Activated CD8-positive, alpha-beta memory T cell treated with anti-CD3 and anti-CD28 coated beads, Interleukin-2, amount 50 U/mL, for 24 hours (primary cell): ENCODE data around the gene DCUN1D3.

Source experiments
- DNase-seq: peaks from one replicate; pipeline ENCODE4 v3.0.0-alpha.2; 2020; ENCODE audit errors: extremely low read depth

DCUN1D3 gene

DNA sequence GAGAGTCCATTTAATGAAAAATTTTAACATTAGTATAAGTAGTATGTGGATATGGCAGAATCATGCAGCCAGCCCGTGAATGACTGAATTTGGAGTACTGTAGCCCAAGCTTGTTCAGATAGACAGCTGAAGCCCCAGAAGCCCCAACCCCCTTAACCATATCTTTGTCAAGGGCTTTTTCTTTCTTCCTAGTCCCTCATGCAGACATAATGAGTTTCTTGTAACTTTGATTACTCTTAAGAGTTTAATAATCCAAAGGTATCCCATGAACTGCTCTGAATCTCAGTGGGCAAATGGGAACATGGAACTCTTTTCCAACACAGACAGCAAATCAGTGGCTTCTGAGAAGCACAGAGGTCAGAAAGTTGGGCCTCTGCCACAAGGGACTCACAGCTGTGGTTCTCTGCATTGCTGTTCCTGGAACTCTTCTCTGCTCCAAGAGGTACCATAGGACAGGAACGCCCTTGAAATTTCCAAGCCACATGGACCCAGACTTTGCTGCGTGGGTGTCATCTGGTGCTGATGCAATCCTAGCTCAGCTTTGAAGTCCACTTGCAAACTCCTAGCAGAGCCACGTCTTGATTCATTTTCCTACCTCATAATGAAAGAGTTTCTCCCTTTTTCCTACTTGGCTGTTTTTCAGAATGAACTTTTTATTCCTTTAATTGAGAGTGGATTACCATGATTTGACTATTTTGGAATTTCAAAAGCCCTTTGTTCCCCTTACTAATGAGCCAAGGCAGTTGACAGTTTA is 18.5 kb upstream of the DCUN1D3 start:
- DNase-seq: no peak

GRCh38 chr16:20916942-20917341 is 16.8 kb upstream of the DCUN1D3 start:
- DNase-seq: no peak

DNA sequence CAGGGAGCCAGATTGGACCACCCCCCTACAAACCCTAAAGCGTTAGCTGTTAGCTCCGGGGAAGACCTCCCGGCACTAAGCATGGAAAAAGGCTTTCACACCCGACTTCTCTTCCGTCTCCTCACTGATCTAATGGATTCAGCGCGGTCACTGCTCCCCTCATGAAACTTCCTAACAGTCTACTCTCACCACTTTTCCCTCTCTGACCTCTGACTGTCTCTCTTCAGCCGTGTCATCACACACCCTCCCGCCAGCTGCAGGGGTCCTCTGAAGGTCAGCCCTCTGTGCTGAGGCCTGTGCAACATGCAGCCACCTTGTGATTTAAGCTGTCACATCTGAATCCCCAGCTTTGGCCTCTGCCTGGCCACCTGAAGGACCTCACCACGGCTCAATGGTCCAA is 16.1 kb upstream of the DCUN1D3 start:
- no peak for DNase-seq

DNA sequence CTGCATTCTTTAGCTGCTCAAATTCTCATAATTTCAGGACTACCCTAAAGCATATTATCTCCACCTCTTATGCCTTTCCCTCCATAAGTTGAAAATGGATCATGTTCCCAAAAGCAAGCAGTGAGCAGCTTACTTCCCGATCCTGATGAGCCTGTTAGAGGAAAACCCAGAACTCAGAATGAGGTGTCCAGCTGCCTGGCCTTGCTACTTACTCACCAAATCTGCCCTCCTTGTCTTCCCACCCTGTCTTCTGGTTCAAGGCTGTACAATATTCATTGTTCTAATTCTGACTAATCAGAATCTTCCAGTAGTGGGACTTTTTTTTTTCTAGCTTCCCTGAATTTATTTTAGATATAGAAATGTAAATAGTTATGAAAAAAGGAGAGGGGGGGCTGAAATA is 11.2 kb upstream of the DCUN1D3 start:
- DNase-seq: no peak

DNA sequence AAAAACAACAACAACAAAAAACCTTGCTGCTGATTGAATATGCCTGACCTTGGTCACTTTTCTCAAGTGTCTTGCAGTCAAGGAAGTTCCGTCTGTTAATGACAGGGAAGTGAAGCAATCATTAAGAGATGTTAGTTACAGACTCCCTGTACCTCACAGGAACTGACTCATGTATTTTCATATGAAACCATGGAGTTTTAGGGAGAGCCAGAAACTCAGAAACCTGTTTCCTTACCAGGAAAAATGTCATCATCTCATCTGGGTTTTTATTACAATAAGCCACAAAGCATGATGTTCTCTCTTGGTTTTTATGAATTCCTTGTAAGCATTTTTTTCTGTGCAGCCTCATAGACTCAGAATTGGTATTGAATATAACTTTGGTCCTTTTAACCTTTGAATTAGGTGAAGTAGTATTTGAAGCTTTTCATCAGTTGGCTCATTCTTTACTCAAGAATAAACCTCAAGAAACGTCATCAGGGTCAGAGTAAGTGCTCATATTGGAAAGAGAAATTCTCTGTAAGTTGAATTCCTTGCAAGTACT is 10.7 kb upstream of the DCUN1D3 start:
- DNase-seq: no peak

DNA sequence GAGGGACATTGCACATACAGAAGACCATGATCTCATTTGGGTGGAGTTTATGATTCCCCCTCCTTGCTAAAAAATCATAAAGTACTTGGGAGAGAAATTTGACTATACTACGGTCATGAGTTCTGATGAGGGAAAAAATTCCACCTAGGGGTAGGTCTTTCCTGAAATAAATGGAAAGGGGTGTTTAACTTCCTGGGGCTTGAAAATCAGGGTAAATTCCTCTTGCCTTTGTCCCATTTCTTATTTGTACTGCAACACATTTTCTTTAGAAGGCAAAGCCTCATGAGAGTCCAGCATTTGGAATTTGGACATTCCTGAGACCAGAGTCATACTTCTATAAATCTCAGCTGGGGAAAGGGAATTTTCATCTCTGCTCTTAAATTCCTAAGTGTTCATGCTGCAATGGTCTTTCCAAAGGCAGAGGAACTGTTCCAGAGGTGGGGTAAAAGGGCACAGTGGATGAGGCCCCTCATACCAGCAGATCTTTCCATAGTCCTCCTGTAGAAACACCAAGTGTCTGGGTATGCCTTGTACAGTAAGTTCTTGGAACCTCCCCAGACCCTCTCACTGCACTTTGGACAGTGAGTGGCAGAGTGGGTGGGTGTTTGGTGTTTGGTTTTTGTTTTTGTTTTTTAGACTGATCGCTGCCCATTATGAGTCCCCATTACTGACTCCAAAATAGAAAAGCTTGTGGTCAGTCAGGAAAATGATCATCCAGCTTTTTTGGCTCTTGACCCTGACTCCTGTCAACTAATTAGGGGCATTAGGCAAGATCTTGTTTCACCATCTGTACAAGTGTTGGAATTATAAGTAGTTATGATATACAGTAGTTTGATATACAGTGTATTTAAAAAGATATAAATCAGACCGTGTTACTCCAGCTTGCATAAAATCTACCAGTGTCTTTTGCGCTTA is 6.4 kb upstream of the DCUN1D3 start:
- no peak for DNase-seq

DNA sequence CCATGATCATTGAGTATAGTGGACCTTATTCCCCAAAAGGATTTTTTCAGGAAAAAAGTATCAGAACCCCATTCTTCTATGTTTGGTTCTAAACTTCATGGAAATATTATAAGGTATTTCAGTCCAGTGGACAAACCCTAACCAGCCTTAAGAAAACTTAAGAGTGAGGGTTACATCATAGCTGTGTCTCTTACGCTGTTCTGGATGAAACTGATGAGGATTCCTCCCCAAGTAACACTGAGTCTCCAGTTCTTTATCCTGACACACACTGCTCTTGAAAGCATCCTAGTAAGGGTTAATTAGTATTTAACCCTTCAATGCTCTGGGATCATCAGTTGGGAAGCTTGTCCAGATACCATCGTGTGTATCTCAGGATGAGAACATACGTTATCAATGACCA is 5.4 kb upstream of the DCUN1D3 start:
- no peak for DNase-seq

GRCh38 chr16:20904507-20905081 is 4.4 kb upstream of the DCUN1D3 start:
- no peak for DNase-seq

DNA sequence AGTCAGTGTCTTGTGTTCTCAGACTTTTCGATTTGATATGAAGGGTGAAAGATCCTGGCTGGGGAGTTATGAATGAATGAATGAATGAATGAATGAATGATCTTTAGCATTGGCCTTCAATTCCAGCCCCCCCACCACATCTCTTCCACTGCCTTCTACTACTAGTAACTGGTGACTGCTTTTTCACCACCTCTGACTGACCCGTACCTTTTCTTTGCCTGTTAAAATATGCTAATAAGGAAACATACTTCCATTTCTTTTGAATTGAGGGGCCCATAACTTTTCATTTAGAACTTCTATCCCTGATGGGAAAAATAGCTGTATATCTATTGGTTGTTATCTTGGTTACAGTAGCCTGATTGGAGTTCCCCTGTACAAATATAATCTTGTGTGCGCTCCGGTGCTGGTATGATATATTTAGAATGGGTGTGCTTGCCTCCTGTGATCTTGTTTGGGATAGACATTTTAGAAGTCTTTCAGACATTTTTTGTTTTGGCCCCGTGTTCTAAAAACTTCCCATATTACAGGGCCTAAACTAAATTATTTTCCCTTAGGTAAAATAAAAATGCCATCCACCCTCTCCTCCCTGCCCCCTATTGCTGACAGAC is 3.8 kb upstream of the DCUN1D3 start:
- DNase-seq: no peak

GRCh38 chr16:20903116-20903898 is 3.1 kb upstream of the DCUN1D3 start:
- DNase-seq: no peak

DNA sequence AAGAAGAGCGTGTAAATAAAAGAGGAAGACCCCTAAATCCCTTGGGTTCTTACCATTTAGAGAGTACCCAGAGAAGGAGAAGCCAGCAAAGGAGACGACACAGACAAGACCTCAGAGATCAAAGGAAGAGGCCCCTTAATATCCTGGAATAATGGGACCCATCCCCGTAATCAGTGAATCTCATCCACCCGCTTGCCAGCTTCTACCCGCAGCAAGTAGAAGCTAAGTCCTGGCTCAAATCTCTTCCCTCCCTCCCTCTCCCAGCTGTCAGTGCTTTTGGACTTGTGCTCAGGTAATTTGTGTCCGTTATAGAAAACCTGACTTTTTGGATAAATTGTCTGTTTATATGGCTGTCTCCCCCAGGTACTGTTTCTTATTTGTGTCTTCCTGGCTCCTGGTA is 2.3 kb upstream of the DCUN1D3 start:
- DNase-seq: no peak

- no peak for DNase-seq
These were observed 1.4 kb upstream of the DCUN1D3 start for GRCh38 chr16:20901436-20902112.

- DNase-seq: no peak
These were observed 894 bp upstream of the DCUN1D3 start for GRCh38 chr16:20901068-20901435.

DNA sequence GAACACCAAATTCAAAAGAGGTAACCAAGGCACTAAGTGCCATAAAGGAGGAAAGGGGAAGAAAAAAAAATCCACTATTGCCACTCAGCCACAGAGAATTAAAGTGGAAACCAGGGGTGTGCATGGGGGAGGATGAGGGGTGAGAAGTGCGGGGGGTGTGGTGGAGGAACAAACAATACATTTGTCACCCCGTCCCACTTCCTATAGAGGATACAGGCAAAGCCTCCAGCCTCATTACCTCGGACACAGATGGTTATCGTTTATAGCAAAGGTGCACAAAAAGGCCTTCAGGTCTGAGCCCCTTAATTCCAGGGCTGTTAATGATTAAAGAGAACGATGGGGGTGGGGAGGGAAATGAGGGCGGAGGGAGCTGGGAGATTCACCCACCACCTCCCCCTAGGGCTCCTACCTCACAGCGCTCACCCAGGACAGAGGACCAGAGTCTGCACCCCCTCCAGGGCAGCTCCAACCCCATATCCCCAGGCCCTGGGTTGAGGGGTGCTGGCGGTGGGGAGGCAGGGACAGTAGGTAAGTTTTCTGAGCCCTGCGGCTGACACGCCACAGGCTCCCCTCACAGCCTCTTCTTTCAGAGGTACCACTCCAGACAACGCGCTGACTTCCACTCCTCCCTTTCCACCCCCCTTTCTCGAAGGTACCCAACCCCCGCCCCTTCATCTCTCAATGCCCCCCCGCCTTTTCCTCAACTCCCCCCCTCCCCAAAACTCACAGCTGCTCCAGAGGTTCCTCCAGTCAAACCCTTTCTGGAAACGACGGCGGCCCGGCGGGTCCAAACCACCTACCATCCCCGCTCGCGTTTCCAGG is 470 bp downstream of the DCUN1D3 start:
- no peak for DNase-seq

- DNase-seq: no peak
These were observed 1.1 kb downstream of the DCUN1D3 start for GRCh38 chr16:20899071-20899470.

- no peak for DNase-seq
These were observed 2.2 kb downstream of the DCUN1D3 start for GRCh38 chr16:20897922-20898321.

GRCh38 chr16:20897253-20897897 is 2.8 kb downstream of the DCUN1D3 start:
- DNase-seq: no peak

DNA sequence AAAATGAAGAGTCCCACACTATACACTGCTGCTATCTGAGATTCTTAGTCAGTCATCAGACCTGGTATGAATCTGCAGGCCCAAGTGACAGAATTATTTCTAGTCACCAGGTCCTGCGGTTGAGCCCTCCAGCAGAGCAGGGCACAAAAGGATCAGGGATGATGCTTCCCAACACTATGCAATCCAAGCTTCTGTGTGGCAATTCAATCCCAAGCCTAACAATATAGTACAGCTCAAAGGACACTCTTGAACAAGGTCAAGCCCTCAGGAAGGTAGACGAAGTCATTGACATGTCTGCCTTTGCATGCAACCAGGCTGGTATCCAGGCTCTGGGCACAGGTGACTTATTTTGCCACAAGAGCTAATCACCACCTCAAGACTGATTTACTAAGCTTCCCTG is 5.8 kb downstream of the DCUN1D3 start:
- no peak for DNase-seq

DNA sequence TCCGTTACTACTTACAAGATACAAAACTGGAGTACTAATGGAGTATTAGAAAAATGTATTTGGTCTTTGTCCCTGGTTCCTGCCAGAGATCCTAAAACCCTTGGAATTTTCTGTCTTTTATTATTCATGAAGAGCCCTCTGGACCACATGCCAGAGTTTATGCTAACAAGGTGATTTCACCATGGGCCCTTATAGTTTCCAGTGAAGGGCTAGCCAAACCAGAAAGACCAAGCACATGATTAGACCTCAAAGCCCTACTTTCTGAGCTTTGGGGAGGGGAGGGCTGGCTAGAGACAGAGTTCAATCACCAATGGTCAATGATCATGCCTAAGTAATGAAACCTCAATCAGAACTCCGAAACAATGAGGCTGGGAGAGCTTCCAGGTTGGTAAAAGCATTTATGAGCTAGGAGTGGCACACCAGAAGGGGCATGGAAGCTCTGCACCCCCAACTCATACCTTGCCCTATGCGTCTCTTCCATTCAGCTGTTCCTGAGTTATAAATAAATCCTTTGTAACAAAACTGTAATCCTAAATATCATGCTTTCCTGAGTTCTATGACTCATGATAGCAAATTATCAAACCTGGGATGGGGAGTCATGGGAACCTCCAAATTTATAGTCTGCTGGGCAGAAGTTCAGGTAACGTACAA is 10.4 kb downstream of the DCUN1D3 start:
- no peak for DNase-seq
